Measurements from ENCODE around the gene LRRC73.

DNA sequence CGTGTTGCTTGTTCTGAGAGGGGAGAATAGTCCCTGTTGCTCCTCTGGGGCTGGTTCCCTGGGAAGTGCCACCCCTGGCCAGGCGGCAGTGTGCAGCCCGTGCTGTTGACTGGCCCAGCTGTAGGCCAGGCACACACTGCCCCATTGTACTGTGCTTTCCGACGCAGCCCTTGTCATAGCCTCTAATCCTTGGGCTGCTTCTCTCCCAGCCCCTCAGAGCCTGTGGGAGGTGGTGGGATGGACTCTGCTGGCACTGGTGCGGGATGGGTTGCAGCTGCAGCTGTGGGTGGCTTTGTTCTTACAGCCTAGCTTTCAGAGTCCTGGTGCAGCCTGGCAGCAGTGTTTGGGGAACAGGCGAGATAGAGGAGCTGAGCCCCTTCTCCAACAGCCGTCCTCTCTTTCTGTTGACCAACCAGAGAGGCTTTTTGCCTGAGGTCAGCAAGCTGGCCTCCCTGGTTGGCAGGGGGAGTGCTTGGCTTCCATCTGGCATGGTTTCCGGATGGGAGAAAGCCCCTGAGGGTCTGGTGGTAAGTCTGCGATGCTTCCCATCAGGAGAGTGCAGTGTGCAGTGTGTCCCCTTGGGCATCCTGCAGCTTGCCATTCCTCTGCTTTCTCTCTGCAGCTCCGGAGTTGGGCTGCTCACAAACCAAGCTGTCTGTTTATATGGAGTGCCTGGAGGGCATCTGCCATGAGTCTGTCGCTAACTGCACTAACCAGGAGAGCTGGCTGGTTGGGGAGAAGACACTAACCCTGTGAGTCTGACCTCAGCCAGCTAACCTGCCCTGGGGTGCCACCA is 20.7 kb downstream of the LRRC73 start:
- TF ChIP-seq, protein P1, sequence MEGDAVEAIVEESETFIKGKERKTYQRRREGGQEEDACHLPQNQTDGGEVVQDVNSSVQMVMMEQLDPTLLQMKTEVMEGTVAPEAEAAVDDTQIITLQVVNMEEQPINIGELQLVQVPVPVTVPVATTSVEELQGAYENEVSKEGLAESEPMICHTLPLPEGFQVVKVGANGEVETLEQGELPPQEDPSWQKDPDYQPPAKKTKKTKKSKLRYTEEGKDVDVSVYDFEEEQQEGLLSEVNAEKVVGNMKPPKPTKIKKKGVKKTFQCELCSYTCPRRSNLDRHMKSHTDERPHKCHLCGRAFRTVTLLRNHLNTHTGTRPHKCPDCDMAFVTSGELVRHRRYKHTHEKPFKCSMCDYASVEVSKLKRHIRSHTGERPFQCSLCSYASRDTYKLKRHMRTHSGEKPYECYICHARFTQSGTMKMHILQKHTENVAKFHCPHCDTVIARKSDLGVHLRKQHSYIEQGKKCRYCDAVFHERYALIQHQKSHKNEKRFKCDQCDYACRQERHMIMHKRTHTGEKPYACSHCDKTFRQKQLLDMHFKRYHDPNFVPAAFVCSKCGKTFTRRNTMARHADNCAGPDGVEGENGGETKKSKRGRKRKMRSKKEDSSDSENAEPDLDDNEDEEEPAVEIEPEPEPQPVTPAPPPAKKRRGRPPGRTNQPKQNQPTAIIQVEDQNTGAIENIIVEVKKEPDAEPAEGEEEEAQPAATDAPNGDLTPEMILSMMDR (IDR thresholded peaks at IDR 0.05 in 4 of 5, conservative IDR thresholded peaks at IDR 0.05 in 1 of 5), result no peak
- no peak for TF ChIP-seq POLR2A (IDR thresholded peaks at IDR 0.05)

Measured in gastrocnemius medialis (tissue), 4 donors.